Activated T-helper 1 cell treated with anti-CD3 and anti-CD28 coated beads, Interleukin-2, amount 50 U/mL, for 16 hours (primary cell): ENCODE measurements around the gene GMDS.
"Not testable (repeated sequence)": the region's sequence is repeated elsewhere in the genome, so short reads cannot be mapped to it uniquely, and the experiment has no call there.

Source experiments
- DNase-seq, 2 donors: peaks; one replicate each; pipeline ENCODE4 v3.0.0-alpha.2; 2020; ENCODE audit warnings: low read depth in 1 of 2, low spot score in 1 of 2

GMDS gene

DNA sequence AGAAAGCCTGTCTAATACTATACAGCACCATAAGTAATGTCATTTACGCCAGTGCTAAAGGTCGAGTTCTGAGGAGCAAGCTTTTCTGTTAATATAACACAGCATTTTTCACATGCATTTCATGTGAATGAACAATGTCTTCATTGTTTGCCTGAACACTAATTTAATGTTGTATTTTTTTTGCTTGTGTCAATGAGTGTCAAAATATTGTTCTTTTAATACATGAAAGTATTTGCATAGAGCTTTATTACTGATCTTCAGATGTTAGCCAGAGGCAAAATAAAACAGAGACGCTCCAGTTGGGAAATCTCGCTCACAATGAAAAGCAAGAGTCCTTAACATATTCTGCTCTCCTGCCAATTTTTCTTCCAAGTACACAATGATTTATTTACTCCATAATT lies 483.9 kb downstream of the GMDS start:
- no peak for DNase-seq

DNA sequence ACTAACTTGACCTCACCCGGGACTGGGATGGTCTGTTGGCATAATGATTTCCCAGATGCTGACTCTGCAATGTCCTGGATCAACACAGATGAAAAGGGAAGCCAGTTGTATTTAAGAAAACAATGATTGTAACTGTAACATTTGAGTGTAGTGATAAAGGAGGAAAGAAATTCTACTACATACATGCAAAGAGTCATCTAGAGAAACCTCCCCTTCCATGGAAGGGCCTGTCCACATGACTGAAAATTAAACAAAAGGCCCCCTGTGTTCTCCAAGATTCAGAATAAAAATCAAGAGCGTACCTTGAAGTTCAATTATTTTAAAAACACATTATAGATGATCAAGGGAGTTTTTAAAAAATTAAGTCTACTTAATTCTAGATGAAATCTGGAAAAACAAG lies 484.5 kb downstream of the GMDS start:
- DNase-seq = no peak

DNA sequence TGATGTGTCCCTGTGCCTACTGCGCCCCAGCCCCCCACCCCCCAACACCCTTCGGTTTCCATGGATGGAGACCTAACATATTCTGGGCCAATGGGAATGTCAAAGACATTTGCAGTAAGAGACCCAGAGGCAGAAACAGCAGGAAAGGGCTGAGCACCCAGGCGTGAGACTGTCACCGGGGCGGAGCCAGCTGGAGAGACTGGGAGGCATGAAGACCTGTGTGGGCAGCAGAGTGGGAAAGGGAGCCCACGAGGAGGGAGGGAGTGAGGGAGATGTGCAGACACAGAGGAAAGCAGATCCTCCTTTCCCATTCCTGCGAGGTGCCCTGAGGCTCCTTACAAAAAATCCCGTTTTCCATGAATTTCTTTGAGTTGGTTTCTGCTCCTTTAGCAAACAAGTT lies 485.5 kb downstream of the GMDS start:
- DNase-seq = no peak

GRCh38 chr6:1758076-1758679 lies 487.2 kb downstream of the GMDS start:
- no peak for DNase-seq

GRCh38 chr6:1757131-1757530 lies 488.3 kb downstream of the GMDS start:
- no peak for DNase-seq

GRCh38 chr6:1756472-1757129 lies 488.8 kb downstream of the GMDS start:
- no peak for DNase-seq

DNA sequence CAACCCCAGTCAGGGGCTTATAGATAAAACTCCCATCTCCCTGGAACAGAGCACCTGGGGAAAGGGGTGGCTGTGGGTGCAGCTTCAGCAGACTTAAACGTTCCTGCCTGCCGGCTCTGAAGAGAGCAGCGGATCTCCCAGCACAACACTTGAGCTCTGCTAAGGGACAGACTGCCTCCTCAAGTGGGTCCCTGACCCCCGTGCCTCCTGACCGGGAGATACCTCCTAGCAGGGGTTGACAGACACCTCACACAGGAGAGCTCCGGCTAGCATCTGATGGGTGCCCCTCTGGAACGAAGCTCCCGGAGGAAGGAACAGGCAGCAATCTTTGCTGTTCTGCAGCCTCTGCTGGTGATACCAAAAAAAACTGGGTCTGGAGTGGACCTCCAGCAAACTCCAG lies 494.3 kb downstream of the GMDS start:
- not testable (repeated sequence) for DNase-seq

DNA sequence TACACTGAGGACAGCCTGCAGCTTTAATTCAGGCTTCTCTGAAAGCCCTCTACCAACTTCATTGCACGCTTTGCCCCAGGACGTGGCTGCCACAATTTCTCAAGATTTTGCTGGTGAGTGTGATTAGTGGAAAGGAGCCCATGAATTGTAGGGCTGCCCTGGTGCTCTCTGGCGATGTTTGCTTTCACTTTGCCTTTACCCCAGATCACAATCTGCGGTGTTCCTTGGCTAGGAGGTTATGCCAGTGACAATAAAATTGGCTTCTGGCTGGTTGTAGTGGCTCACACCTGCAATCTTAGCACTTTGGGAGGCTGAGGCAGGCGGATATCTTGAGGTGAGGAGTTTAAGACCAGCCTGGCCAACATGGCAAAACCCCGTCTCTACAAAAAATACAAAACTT lies 496.4 kb downstream of the GMDS start:
- DNase-seq = no peak

DNA sequence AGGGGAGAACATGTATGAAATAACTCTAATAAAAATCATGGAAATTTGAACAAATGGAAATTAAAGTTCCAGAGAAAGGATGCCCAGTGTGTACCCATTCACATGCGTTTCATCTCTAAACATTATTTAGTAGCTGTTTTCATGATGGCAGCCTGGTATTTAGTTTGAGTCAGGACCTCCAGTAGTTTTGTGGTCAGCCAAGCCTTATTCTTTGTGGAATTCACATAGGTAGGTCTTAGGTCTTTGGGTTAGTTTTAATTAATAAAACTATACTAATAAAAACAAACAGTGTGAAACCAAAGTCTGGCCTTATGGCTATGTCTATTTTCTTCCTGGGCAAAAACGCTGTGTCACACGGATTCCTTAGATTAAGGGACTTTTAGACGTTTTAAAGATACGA lies 497.9 kb downstream of the GMDS start:
- no peak for DNase-seq

DNA sequence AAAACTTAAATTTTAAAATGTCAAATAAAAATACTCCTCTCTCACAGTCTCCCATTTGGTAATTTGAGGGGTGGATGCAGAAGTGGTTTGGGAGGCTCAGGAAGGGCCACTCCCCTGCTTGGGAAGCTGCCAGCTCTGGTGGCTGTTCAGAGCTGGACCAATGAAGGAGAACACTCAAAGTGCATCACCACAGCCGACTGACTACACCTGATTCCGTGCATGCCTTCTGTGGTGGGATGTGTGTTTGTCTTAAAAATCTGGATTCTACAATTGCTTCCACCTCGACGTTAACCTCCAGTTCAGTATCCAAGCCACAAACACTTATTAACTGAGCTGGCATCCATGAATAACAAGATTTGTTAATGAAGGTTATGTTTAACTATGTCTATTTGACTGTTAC lies 498.4 kb downstream of the GMDS start:
- DNase-seq = no peak

DNA sequence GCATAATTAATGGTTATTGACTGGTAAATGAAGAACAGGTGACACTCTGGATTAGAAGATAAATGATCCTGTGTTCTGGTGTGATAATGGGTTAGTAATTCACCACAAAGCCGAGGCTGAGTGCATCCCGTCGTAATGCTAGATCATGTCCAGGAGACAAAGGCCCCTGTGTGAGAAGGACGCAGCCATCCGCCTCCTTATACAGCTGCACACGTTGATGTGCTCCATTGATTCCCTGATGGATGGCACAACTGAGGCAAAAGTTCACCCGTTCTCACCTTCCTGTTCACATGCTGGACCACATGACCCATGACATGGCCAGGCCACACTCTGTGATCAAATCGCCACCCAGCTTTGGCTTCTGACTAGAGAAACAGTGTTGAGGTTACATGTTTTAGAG lies 499.6 kb downstream of the GMDS start:
- no peak for DNase-seq

DNA sequence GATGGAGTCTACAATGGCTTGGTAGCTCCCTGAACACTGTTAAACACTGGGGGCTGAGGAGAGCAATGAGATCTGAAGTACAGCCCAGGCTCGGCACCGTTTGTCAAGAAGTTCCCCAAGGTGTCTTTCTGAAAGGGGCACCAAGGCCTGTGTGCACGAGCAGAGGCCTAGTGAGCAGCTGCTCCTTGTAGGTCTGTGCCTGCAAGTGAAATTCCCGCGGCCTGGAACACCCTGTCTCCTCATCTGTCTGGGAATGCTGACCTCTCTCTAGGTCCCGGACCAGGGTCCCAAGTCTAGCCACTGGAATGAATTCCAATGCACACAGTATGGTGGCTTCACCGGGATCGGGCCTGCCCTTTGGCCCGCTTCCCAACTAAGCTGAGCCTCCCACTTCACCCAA lies 500.9 kb downstream of the GMDS start:
- DNase-seq = no peak

GRCh38 chr6:1739680-1740079 lies 505.7 kb downstream of the GMDS start:
- DNase-seq = no peak

DNA sequence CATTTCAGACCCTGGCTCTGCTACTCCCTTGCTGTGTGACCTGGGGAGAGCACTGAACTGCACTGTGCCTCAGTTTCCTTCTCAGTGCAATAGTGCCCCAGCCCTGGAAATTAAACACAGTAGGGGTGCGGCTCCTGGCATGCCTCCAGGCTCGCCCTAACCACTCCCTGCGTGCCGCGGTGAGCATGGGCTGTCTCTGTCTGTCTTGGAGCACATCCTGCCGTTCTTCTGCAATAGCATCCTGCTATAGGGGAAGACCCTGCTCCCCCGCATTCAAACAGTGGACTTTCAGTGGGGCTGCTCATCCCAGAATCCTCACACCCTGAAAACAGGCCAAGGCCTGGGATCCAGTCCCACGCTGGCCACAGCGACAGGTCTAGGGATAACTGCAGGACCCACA lies 506.2 kb downstream of the GMDS start:
- DNase-seq = no peak

GRCh38 chr6:1738558-1739081 lies 506.8 kb downstream of the GMDS start:
- DNase-seq = no peak

- DNase-seq = no peak
Observed at GRCh38 chr6:1737463-1738311, 507.7 kb downstream of the GMDS start.

GRCh38 chr6:1736346-1737105 lies 508.9 kb downstream of the GMDS start:
- DNase-seq = no peak

GRCh38 chr6:1735239-1735803 lies 510.1 kb downstream of the GMDS start:
- no peak for DNase-seq

DNA sequence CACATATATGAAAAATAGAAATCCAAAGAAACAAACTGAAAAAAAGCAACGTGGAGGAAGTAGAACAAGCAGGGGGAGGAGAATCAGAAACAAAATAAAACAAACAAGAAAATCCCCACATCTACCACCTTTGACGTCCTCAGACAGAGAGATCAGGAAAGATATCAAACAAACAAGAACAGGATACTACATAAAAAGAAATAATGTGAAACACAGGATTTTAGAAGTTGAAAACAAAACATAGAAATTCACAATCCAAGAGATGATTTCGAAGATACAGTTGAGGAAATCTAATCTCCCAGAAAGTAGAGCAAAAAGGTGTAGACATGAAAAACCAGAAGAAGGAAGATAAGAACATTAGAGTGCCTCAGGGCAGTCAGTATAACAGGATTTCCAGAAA lies 514.5 kb downstream of the GMDS start:
- DNase-seq = no peak

GRCh38 chr6:1729750-1730140 lies 515.7 kb downstream of the GMDS start:
- DNase-seq = no peak

DNA sequence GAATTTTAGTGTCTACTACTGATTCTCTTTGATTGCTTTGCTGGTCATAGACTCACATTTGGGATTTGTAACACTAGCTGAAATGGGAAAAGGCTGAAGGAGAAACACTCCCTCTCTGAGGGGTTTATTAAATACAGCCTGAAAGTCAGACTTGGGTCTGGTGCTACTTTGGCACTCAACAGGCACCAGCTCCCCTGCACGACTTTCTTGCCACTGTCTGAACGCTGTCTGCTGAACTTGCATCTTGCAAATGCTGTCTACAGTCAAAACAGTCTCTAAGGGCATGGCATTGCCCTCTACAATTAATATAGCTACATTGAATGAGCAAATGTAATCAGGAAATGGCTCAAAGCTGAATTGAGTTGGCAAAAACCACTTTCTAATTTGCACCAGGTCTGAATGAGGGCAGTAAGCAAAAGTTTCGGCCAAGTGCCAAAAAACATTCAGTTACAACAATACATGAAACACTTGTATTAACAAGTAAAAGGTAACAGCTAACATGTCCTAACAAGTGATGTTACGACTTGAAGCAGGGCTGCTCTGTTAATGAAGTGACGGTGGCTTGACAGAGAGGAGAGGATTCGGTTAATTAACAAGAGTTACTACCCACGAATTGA lies 516.2 kb downstream of the GMDS start:
- no peak for DNase-seq
